Measurements from ENCODE around the gene UGT1A10.

The UGT1A10 gene

GRCh38 chr2:233793465-233794127, 157.3 kb downstream of the UGT1A10 start:
- no peak for TF ChIP-seq CTCF (IDR thresholded peaks at IDR 0.05; ENCODE audit: borderline replicate concordance, control extremely low read depth, extremely low read depth, insufficient read depth, missing control alignments)
- in situ Hi-C loops (cut with MboI; ENCODE audit: low sequenced_read_pairs, unreplicated experiment) = no loop called here
- no peak for DNase-seq (ENCODE audit: low spot score)

GRCh38 chr2:233794128-233794658, 157.9 kb downstream of the UGT1A10 start:
- DNase-seq (ENCODE audit: low spot score) = peak; percentile 21
- in situ Hi-C loops (cut with MboI; ENCODE audit: low sequenced_read_pairs, unreplicated experiment) = no loop called here

GRCh38 chr2:233795735-233796171, 159.5 kb downstream of the UGT1A10 start:
- DNase-seq (ENCODE audit: low spot score) = no peak
- no peak for TF ChIP-seq CTCF (IDR thresholded peaks at IDR 0.05; ENCODE audit: borderline replicate concordance, control extremely low read depth, extremely low read depth, insufficient read depth, missing control alignments)
- in situ Hi-C loops (cut with MboI; ENCODE audit: low sequenced_read_pairs, unreplicated experiment) = no loop called here

More at GRCh38 chr2:233794128-233794658, 157.9 kb downstream of the UGT1A10 start:
- TF ChIP-seq CTCF (IDR thresholded peaks at IDR 0.05; ENCODE audit: borderline replicate concordance, control extremely low read depth, extremely low read depth, insufficient read depth, missing control alignments) = no peak

GRCh38 chr2:233796254-233796653, 160.0 kb downstream of the UGT1A10 start:
- in situ Hi-C loops (cut with MboI; ENCODE audit: low sequenced_read_pairs, unreplicated experiment) = no loop called here
- no peak for DNase-seq (ENCODE audit: low spot score)
- no peak for TF ChIP-seq CTCF (IDR thresholded peaks at IDR 0.05; ENCODE audit: borderline replicate concordance, control extremely low read depth, extremely low read depth, insufficient read depth, missing control alignments)

- TF ChIP-seq CTCF (IDR thresholded peaks at IDR 0.05; ENCODE audit: borderline replicate concordance, control extremely low read depth, extremely low read depth, insufficient read depth, missing control alignments) = no peak
- in situ Hi-C loops (cut with MboI; ENCODE audit: low sequenced_read_pairs, unreplicated experiment) = no loop called here
- DNase-seq (ENCODE audit: low spot score) = no peak
These were observed 162.3 kb downstream of the UGT1A10 start for GRCh38 chr2:233798335-233799086.

- TF ChIP-seq CTCF (IDR thresholded peaks at IDR 0.05; ENCODE audit: borderline replicate concordance, control extremely low read depth, extremely low read depth, insufficient read depth, missing control alignments) = no peak
- no peak for DNase-seq (ENCODE audit: low spot score)
- in situ Hi-C loops (cut with MboI; ENCODE audit: low sequenced_read_pairs, unreplicated experiment) = no loop called here
These were observed 162.9 kb downstream of the UGT1A10 start for GRCh38 chr2:233799087-233799665.
